Stimulated activated CD8-positive, alpha-beta memory T cell treated with anti-CD3 and anti-CD28 coated beads, Interleukin-15, amount 100 ng/mL, for 4 hours (primary cell): ENCODE results near the gene HSPBP1.
A peak's percentile ranks its signal among the peaks of the same experiment; 100 is the strongest.

ENCODE experiments used
- DNase-seq, 2 donors: peaks; one replicate each; pipeline ENCODE4 v3.0.0-alpha.2; 2020; ENCODE audit warnings: low read depth in 2 of 2

Gene HSPBP1

GRCh38 chr19:55275851-55276719 lies 3.8 kb downstream of the HSPBP1 start:
- DNase-seq = no peak

DNA sequence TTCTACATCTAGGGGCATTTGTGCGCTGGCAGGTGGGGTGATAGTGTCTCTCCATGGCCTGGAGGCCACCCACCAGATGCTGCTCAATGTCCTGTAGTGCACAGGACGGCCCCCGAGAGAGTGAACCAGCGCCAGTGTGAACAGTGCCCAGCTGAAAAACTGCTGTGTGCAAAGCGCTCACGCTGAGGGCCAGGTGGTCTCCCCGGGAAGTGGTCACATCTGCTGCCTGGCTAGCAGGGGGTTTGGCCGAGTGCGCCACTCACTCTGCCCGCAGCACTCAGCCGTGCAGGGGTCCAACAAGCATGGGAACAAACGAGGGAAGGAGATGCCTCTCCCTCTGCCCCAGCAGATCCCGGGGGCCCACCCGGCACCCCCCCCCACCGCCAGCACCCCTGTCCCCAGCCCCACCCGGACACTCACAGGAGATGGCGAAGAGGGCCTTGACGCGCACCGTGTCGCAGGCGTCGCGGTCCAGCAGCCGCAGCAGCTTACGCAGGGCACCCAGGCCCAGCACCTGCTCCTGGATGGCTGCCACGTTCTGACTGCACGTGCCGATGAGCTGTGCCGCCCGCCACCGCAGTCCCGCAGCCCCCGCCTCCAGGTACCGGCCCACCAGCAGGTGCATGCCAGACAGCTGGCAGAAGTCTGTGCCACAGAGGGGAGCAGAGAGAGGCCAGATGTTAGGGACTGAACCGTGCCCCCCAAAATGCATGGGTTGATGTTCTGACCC lies 5.8 kb downstream of the HSPBP1 start:
- no peak for DNase-seq

- no peak for DNase-seq
Observed at GRCh38 chr19:55272142-55272541, 7.8 kb downstream of the HSPBP1 start.

GRCh38 chr19:55270172-55270942 lies 9.6 kb downstream of the HSPBP1 start:
- no peak for DNase-seq

- no peak for DNase-seq
Observed at GRCh38 chr19:55269299-55269698, 10.6 kb downstream of the HSPBP1 start.

- no peak for DNase-seq
Observed at GRCh38 chr19:55266840-55267239, 13.1 kb downstream of the HSPBP1 start.

GRCh38 chr19:55266404-55266803 lies 13.5 kb downstream of the HSPBP1 start:
- DNase-seq = no peak

GRCh38 chr19:55265723-55266386 lies 14.1 kb downstream of the HSPBP1 start:
- no peak for DNase-seq

DNA sequence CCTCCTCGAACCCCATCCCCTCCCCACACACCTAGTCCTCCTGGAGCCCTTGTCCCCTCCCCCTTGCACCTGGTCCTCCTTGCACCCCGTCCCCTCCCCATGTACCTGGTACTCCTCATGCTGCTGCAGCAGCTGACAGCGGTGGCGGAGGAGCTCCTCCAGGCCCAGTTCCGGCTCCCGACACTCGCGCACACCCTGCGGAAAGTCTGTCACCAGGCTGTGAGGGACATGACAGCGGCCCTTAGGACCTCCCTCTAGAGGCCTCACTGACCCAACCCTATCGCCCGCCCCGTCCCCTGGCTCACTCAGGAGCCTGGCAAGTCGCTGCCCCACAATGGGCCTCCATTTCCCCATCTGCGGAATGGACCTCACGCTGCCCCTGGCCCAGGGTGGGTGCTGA lies 14.7 kb downstream of the HSPBP1 start:
- no peak for DNase-seq

DNA sequence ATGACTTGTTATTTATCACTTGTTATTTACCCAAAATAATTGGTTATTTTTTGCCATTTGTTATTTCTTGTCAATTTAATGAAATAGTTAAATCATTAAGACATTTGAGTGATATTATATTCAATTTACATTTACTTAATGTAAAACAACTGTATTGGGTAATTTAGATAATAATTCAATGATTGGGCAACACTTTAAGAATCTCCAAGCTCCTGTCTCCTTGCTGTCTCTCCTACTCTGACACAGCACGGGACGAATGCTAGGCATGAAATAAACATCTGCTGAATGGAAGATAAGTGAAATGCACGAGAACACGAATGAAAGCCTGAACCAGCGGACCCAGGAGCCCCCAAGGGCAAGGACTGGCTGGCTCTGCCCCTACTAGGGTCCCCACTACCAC lies 15.4 kb downstream of the HSPBP1 start:
- DNase-seq = no peak

DNA sequence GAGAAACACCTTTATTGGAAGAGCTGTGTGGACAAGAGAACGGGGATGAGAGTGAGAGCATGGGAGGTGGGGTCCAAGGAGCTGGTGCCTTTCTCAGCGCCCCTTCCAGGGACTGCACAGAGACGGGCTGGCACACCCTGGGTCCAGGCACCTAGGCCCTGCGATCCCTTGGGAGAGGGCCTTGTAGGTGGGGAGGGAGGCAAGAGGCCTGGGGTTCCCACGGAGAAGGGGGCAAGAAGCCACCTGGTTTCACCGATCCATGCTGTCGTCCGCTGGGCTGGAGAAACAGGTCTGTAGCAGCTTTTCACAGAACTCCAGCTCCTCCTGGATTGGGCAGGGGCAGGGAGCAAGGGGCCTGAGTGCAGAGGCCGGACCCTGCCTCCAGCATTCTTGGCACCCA lies 17.6 kb downstream of the HSPBP1 start:
- no peak for DNase-seq

DNA sequence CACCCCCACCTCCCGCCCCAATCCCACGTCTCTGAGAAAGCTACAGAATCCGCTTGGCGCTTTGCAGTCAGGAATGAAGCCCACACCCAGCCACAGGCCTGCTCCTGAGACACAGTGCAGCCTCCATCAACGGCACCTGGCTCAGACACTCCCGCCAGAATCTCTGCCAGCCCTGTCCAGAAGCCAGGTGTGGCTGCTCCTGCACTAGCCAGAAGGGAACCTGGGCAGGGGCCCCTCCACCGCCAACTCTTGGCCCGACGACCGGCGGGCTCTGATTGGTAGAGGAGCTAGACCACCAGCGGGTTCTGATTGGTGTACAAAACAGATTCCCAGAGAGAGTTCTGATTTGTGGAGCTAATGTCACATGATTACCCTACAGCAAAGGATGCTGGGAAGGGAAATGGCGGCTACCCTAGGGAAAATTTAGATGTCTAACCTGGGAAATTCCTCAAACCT lies 18.2 kb downstream of the HSPBP1 start:
- no peak for DNase-seq

DNA sequence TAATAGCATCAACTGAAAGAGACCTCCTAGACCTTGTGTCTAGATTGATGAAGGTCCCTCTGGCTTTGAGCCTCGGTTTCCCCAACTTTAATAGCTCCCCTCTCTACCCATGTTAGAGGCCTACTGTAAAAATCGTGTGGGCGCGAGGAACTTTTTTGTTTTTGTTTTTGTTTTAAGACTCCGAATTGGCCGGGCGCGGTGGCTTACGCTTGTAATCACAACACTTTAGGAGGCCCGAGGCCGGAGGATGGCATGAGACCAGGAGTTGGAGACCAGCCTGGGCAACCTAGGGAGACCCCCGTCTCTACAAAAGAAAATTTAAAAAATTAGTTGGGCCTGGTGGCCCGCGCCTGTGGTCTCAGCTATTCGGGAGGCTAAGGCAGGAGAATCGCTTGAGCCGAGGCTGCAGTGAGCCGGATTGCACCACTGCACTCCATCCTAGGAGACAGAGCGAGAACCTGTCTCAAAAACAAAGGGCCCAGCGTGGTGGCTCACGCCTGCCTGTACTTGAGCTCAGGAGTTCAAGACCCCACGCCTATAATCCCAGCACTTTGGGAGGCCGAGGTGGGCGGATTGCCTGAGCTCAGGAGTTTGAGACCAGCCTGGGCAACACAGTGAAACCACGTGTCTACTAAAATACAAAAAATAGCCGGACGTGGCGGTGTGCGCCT lies 20.2 kb downstream of the HSPBP1 start:
- DNase-seq = no peak

DNA sequence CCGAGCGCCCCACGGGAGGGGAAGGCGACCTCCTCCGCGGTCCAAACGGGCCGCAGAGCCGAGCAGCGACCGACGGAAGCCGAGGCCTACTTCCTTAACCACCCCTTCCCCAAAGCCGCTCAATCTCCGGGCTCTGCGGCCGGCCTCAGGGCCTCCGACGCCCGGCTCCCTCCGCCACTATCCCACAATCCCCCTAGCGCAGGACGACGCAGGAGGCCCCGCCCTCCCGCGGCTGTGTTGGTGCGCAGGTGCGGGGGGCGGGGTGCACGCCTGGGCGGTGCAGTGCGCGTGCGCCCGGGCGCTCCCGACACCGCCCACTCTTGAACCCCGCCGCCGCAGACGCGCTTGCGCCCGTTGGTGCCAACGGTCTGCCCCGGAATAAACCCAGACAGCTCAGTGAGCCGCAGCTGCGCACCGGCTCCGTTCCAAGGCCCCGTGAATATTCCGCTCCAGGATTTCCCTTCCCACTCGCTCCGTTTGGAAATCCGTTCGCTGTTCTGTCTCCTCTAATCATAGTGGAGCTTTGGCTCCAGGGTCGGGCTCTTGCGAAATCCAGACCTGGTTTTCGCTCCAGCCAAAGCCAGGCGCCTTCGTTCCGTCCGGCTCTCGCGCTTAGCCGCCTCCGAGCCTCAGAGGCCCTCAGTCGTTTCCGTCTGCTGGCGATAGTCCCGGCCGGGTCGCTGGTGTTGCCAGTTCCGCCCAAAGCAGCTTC lies 20.9 kb downstream of the HSPBP1 start, which contains the start of gene PPP6R1:
Gene PPP6R1, minus strand, starts transcription at position 190 of the 712 bp plus-strand sequence. CDS start 11,914 bp downstream, outside the sequence.
- peak; percentile 81 to 91 for DNase-seq

- no peak for DNase-seq
Observed at GRCh38 chr19:55258476-55258827, 21.5 kb downstream of the HSPBP1 start.

GRCh38 chr19:55257461-55258420 lies 22.2 kb downstream of the HSPBP1 start:
- DNase-seq = no peak

DNA sequence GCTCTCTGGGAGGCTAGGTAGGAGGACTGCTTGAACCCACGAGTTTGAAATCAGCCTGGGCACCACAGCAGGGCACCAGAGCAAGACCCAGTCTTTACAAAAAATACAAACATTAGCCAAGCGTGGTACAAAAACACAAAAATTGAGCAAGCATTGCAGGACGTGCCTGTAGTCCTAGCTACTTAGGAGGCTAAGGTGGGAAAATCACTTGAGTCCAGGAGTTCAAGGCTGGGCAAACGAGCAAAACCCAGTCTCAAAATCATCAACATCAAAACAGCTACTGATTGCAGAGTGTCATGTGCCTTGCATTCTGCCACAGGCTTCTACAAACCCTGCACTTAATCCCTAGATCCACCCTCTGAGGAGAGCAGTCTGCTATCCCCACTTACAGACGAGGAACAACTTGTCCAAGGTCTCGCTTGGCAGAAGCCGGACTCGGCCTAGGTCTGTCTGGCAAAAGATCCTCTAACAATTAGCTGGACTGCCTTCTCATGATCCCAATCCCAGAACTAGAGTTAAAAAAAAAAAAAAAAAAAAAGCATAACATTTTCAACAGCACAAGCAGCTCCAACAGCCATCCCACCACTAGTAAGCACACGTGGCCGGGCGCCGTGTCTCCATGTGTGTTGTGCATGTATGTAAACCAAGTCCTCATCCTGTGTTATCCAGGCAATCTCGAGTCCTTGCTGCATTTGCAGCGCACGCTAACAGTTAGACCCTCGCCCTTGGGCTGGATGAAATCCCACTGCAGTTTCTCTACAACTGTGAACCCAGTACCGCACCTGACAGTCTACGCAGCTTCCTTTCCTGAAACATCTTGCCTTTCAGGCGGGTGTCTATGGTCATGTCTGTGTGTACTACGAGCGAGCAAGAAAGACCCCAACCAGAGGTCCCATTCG lies 23.1 kb downstream of the HSPBP1 start:
- DNase-seq = no peak
